ENCODE results near the gene LYPD3. TPM values are rescaled to one million over a fixed set of nuclear protein-coding genes. Genes with fewer than 3 reads are reported as not detected.
"Not testable (repeated sequence)": the region's sequence is repeated elsewhere in the genome, so short reads cannot be mapped to it uniquely, and the experiment has no call there.

LYPD3 gene
- total RNA-seq, result 1 to 10 TPM in 1 of 4 donors, under 1 TPM in 3; 0.53 to 1.5 (median 0.75) TPM
- 0.97 TPM for polyA plus RNA-seq
- long read RNA-seq, donor 1, partial matches to known transcripts, result 2 of 2 reads
- long read RNA-seq, donor 1, other reads (novel, unspliced or antisense), result 0 of 2 reads
- long read RNA-seq, donor 2, result 0 reads
- long read RNA-seq, donor 3, partial matches to known transcripts, result 1 of 1 reads
- long read RNA-seq, donor 3, other reads (novel, unspliced or antisense), result 0 of 1 reads
- long read RNA-seq, donor 4, partial matches to known transcripts, result 2 of 2 reads
- long read RNA-seq, donor 4, other reads (novel, unspliced or antisense), result 0 of 2 reads

- intact Hi-C loops (cut with DNase I), result no loop called here
- H3K27me3 ChIP-seq (ENCODE audit: control insufficient read depth, insufficient read depth), result no peaks in the 10 kb centered on the region
- WGBS, result 32% methylated on average over 24 of the region's 24 CpGs
- no peak within 1 kb of the TSS for H3K27ac ChIP-seq (ENCODE audit: low read length)
- DNase-seq (peak; percentile 54 to 75 (median 60)), ATAC-seq (no peak)
- no peaks in the 10 kb centered on the region for H3K4me1 ChIP-seq (ENCODE audit: control insufficient read depth, insufficient read depth, low read length)
- H3K4me3 ChIP-seq (ENCODE audit: low read length), result peak within 1 kb of the TSS; percentile 69
- no peaks in the 10 kb centered on the region for H3K9me3 ChIP-seq (ENCODE audit: control insufficient read depth, low read length)
Observed at GRCh38 chr19:43465468-43466120, at the start of gene LYPD3. Gene LYPD3, minus strand, starts transcription at chr19:43465608. Its CDS starts 37 bp downstream, at chr19:43465571.

GRCh38 chr19:43512399-43512798, 47.0 kb upstream of the LYPD3 start:
- not testable (repeated sequence) for ATAC-seq; H3K27me3 ChIP-seq (ENCODE audit: control insufficient read depth, insufficient read depth); H3K9me3 ChIP-seq (ENCODE audit: control insufficient read depth, low read length)

GRCh38 chr19:43511324-43511723, 45.9 kb upstream of the LYPD3 start:
- 94% methylated on average over 5 of the region's 5 CpGs for WGBS
- Histone ChIP-seq H3K27ac (ENCODE audit: low read length) (no peak overlapping the region), H3K9me3 (ENCODE audit: control insufficient read depth, low read length) (no peaks in the 10 kb centered on the region), H3K27me3 (ENCODE audit: control insufficient read depth, insufficient read depth) (no peaks in the 10 kb centered on the region), H3K4me1 (ENCODE audit: control insufficient read depth, insufficient read depth, low read length) (no peaks in the 10 kb centered on the region), H3K4me3 (ENCODE audit: low read length) (no peak overlapping the region)
- no peak for ATAC-seq
- intact Hi-C loops (cut with DNase I), result no loop called here
- DNase-seq, result peak in 1 of 3 donors; percentile 7

More at GRCh38 chr19:43512399-43512798, 47.0 kb upstream of the LYPD3 start:
- H3K27ac ChIP-seq (ENCODE audit: low read length); intact Hi-C loops (cut with DNase I); H3K4me1 ChIP-seq (ENCODE audit: control insufficient read depth, insufficient read depth, low read length); DNase-seq; H3K4me3 ChIP-seq (ENCODE audit: low read length): not testable (repeated sequence)

GRCh38 chr19:43510713-43511112, 45.3 kb upstream of the LYPD3 start:
- no peaks in the 10 kb centered on the region for H3K4me1 ChIP-seq (ENCODE audit: control insufficient read depth, insufficient read depth, low read length)
- WGBS, result 98% methylated on average over 9 of the region's 9 CpGs
- no peak overlapping the region for H3K4me3 ChIP-seq (ENCODE audit: low read length)
- H3K27me3 ChIP-seq (ENCODE audit: control insufficient read depth, insufficient read depth), result no peaks in the 10 kb centered on the region
- H3K9me3 ChIP-seq (ENCODE audit: control insufficient read depth, low read length), result no peaks in the 10 kb centered on the region
- H3K27ac ChIP-seq (ENCODE audit: low read length), result no peak overlapping the region
- no peak for ATAC-seq
- intact Hi-C loops (cut with DNase I), result no loop called here
- no peak for DNase-seq

- Histone ChIP-seq H3K4me1 (ENCODE audit: control insufficient read depth, insufficient read depth, low read length) (peaks cover 3% of the 10 kb centered on the region), H3K4me3 (ENCODE audit: low read length) (no peak overlapping the region), H3K27me3 (ENCODE audit: control insufficient read depth, insufficient read depth) (no peaks in the 10 kb centered on the region), H3K27ac (ENCODE audit: low read length) (no peak overlapping the region), H3K9me3 (ENCODE audit: control insufficient read depth, low read length) (no peaks in the 10 kb centered on the region)
- intact Hi-C loops (cut with DNase I), result no loop called here
- 77% methylated on average over 2 of the region's 2 CpGs for WGBS
- DNase-seq, result no peak
- no peak for ATAC-seq
Observed at GRCh38 chr19:43507880-43508279, 42.5 kb upstream of the LYPD3 start.

GRCh38 chr19:43506629-43507028, 41.2 kb upstream of the LYPD3 start:
- 90% methylated on average over 5 of the region's 5 CpGs for WGBS
- DNase-seq, result no peak
- ATAC-seq, result no peak

GRCh38 chr19:43505941-43506340, 40.5 kb upstream of the LYPD3 start:
- ATAC-seq (no peak), DNase-seq (no peak)
- H3K27me3 ChIP-seq (ENCODE audit: control insufficient read depth, insufficient read depth), result no peaks in the 10 kb centered on the region
- no peaks in the 10 kb centered on the region for H3K9me3 ChIP-seq (ENCODE audit: control insufficient read depth, low read length)
- WGBS, result 93% methylated on average over 5 of the region's 5 CpGs
- no peak overlapping the region for H3K27ac ChIP-seq (ENCODE audit: low read length)
- peaks cover 3% of the 10 kb centered on the region for H3K4me1 ChIP-seq (ENCODE audit: control insufficient read depth, insufficient read depth, low read length)
- H3K4me3 ChIP-seq (ENCODE audit: low read length), result no peak overlapping the region
- intact Hi-C loops (cut with DNase I), result no loop called here

More at GRCh38 chr19:43506629-43507028, 41.2 kb upstream of the LYPD3 start:
- Histone ChIP-seq H3K27ac (ENCODE audit: low read length) (no peak overlapping the region), H3K4me1 (ENCODE audit: control insufficient read depth, insufficient read depth, low read length) (peaks cover 3% of the 10 kb centered on the region), H3K4me3 (ENCODE audit: low read length) (no peak overlapping the region), H3K27me3 (ENCODE audit: control insufficient read depth, insufficient read depth) (no peaks in the 10 kb centered on the region), H3K9me3 (ENCODE audit: control insufficient read depth, low read length) (no peaks in the 10 kb centered on the region)
- intact Hi-C loops (cut with DNase I), result no loop called here

- intact Hi-C loops (cut with DNase I), result no loop called here
- WGBS, result 88% methylated on average over 3 of the region's 3 CpGs
Observed at GRCh38 chr19:43505186-43505456, 39.7 kb upstream of the LYPD3 start.

GRCh38 chr19:43504426-43505185, 39.2 kb upstream of the LYPD3 start, which contains the start of gene PHLDB3:
Gene PHLDB3, minus strand, starts transcription at chr19:43504746. Its CDS starts 628 bp downstream, at chr19:43504118.
- Histone ChIP-seq H3K27me3 (ENCODE audit: control insufficient read depth, insufficient read depth) (no peaks in the 10 kb centered on the region), H3K27ac (ENCODE audit: low read length) (peak within 1 kb of the TSS; percentile 91), H3K4me3 (ENCODE audit: low read length) (peak within 1 kb of the TSS; percentile 63), H3K4me1 (ENCODE audit: control insufficient read depth, insufficient read depth, low read length) (peaks cover 3% of the 10 kb centered on the region), H3K9me3 (ENCODE audit: control insufficient read depth, low read length) (no peaks in the 10 kb centered on the region)
- ATAC-seq (peak; percentile 49 to 56), DNase-seq (peak; percentile 33 to 79 (median 68))
- WGBS, result 1% methylated on average over 42 of the region's 42 CpGs
- intact Hi-C loops (cut with DNase I), result loop anchor here in 2 of 4 donors (5.0 kb wide), 1 partner anchor 42 kb away; no protein-coding TSS in a partner anchor

More at GRCh38 chr19:43505186-43505456, 39.7 kb upstream of the LYPD3 start:
- no peak for DNase-seq
- Histone ChIP-seq H3K4me1 (ENCODE audit: control insufficient read depth, insufficient read depth, low read length) (peaks cover 3% of the 10 kb centered on the region), H3K4me3 (ENCODE audit: low read length) (no peak overlapping the region), H3K9me3 (ENCODE audit: control insufficient read depth, low read length) (no peaks in the 10 kb centered on the region), H3K27me3 (ENCODE audit: control insufficient read depth, insufficient read depth) (no peaks in the 10 kb centered on the region), H3K27ac (ENCODE audit: low read length) (no peak overlapping the region)
- ATAC-seq, result no peak

GRCh38 chr19:43503501-43504425, 38.4 kb upstream of the LYPD3 start:
- WGBS, result under 1% methylated on average over 64 of the region's 64 CpGs
- Histone ChIP-seq H3K4me3 (ENCODE audit: low read length) (peak overlapping the region; percentile 63), H3K4me1 (ENCODE audit: control insufficient read depth, insufficient read depth, low read length) (peaks cover 3% of the 10 kb centered on the region), H3K27ac (ENCODE audit: low read length) (peak overlapping the region; percentile 91), H3K27me3 (ENCODE audit: control insufficient read depth, insufficient read depth) (no peaks in the 10 kb centered on the region), H3K9me3 (ENCODE audit: control insufficient read depth, low read length) (no peaks in the 10 kb centered on the region)
- intact Hi-C loops (cut with DNase I), result loop anchor here in 2 of 4 donors (5.0 kb wide), 1 partner anchor 41 kb away; no protein-coding TSS in a partner anchor
- peak; percentile 99 to 100 (median 99) for DNase-seq
- peak; percentile 99 for ATAC-seq
